DOHH2 (cell line): ENCODE measurements around the gene CHPT1.
A peak's percentile ranks its signal among the peaks of the same experiment; 100 is the strongest.

ENCODE experiments used
- EZH2phosphoT487 ChIP-seq: fragments of 200-600 bp; sonication (generic); IDR thresholded peaks from 2 replicates; pipeline ENCODE4 v1.6.1; 2017; ENCODE audit warnings: borderline replicate concordance, mild to moderate bottlenecking, antibody characterized with exemption, low read length, moderate library complexity, mixed read lengths
- TF ChIP-seq, protein P1 (sequence below): fragments of 200-600 bp; sonication (generic); IDR thresholded peaks from one replicate; pipeline ENCODE4 v1.5.1; 2014; ENCODE audit warnings: antibody characterized with exemption, mild to moderate bottlenecking, low read depth, low read length; ENCODE audit not compliant: poor library complexity, severe bottlenecking

DNA sequence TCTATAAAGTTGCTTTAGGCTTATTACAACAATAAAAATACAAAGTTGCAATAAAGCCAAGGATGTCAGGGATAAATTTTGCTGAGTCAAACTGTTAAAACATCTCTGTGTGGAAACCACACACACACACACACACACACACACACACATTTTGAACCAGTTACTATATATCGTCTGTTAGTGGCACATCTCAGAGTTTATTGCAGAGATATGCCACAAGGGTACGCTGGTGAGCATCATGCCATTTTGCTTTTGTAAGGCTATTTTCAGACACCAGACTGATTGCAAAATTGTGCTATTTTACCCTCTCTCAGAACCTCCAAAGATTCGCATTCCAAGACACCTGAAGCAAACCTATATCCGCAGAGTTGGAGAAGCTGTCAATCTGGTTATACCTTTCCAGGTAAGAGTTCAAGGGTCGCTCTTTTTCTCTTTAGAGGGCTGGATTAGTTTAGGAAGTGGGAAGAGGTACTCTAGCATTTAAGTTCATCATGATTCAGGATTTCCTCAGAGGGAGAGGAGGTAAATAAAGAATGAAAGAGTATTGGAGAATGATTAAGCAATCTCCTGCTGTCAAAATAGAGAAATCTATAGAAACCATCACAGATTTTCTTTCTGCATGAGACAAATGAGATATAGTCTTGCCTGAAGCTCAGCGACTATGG is 27.3 kb upstream of the CHPT1 start:
- TF ChIP-seq, protein P1, sequence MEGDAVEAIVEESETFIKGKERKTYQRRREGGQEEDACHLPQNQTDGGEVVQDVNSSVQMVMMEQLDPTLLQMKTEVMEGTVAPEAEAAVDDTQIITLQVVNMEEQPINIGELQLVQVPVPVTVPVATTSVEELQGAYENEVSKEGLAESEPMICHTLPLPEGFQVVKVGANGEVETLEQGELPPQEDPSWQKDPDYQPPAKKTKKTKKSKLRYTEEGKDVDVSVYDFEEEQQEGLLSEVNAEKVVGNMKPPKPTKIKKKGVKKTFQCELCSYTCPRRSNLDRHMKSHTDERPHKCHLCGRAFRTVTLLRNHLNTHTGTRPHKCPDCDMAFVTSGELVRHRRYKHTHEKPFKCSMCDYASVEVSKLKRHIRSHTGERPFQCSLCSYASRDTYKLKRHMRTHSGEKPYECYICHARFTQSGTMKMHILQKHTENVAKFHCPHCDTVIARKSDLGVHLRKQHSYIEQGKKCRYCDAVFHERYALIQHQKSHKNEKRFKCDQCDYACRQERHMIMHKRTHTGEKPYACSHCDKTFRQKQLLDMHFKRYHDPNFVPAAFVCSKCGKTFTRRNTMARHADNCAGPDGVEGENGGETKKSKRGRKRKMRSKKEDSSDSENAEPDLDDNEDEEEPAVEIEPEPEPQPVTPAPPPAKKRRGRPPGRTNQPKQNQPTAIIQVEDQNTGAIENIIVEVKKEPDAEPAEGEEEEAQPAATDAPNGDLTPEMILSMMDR = peak; percentile 75
- no peak for TF ChIP-seq EZH2phosphoT487
